ENCODE measurements around the gene ENO2.

Gene ENO2

DNA sequence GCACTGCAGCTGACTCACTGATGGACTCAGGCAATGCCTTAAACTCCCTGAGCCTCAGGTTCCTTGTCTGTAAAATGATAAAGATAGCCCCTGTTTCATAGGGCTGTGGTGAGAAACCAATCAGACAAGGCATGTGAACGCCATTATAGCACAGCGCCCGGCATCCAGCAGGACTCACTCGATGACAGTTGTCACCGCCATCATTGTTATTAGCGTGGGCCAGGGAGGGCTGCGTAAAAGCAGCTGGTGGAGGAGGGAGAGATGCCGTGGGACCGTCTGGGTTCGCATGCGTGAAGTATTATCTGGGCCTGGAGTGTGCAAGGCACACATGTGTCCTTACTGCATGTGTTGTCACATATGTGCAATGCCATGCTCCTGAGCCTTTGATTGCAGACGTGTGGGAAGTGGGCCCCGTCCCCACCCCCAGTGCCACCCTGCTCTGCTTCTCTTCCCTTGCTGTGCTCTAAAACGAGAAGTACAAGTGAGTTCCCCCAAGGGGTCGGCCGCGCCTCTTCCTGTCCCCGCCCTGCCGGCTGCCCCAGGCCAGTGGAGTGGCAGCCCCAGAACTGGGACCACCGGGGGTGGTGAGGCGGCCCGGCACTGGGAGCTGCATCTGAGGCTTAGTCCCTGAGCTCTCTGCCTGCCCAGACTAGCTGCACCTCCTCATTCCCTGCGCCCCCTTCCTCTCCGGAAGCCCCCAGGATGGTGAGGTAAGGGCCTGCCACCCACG, 36.6 kb downstream of the ENO2 start, which contains the start of gene PTPN6:
Gene PTPN6 (plus strand): TSS at position 546 of the 730 bp plus-strand sequence. CDS start 157 bp downstream, at position 703.
- DNase-seq: peak; percentile 76

GRCh38 chr12:6951551-6952120, 37.3 kb downstream of the ENO2 start:
- peak; percentile 49 for DNase-seq

DNA sequence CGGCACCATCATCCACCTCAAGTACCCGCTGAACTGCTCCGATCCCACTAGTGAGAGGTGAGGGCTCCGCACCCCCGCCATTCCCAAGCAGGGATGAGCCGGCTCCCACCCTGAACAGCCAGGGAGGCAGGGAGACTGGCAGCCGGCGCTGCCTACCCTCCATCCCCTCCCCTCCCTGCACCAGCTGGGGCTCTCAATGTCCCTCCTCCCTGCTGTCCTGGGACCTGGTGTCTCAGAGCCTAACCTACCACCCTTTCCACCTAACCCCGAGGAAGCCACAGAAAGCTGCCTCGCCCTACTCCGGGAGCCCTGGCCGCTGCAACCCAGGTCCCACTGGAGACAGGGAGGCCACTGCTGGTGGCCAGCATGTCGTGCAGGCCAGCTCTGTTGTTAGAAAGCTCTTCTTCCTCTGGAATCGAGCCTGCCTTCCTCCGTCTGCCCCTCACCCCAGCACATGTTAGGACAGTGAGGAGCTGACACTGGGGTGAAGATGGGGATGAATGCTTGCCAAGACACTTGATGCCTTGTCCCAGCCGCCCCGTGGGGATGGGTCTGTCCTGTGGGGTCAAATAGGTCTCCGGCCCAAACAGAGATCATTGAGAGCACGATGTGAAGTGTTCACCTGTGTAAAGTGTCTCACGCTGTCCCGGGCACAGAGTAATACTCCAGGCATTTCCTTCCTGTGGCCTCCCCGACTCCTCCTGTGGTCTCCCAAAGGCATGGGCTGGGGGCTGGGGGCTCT, 37.9 kb downstream of the ENO2 start:
- DNase-seq: peak; percentile 40

- no peak for DNase-seq
Observed at GRCh38 chr12:6952863-6953441, 38.6 kb downstream of the ENO2 start.

- DNase-seq: peak; percentile 70
Observed at GRCh38 chr12:6953442-6954315, 39.3 kb downstream of the ENO2 start.

DNA sequence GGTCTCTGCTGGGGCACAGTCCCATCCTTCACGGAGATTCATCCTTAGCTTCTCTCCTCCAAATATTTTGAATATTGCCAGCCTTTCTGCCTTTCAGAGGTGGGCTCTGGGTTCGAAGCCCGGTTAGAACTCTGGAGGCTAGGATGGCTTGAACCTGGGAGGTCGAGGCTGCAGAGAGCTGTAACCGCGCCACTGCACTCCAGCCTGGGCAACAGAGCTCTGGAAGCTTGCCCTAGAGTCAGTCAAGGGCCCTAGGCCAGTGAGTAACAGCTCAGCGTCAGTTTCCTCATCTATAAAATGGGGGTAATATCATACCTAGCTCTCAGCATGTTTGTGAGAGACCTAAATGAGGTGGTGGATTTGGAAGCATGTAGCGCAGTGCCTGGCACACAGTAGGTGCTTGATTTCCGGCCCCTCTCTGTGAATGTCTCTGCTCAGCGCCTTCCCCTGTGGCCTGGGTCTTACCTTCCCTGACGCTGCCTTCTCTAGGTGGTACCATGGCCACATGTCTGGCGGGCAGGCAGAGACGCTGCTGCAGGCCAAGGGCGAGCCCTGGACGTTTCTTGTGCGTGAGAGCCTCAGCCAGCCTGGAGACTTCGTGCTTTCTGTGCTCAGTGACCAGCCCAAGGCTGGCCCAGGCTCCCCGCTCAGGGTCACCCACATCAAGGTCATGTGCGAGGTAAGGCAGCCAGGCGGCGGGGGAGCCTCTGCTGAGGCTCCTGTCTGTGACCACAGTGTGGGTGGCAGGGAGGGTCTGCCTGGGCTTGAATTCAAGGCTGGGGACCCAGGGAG, 40.1 kb downstream of the ENO2 start:
- DNase-seq: no peak

DNA sequence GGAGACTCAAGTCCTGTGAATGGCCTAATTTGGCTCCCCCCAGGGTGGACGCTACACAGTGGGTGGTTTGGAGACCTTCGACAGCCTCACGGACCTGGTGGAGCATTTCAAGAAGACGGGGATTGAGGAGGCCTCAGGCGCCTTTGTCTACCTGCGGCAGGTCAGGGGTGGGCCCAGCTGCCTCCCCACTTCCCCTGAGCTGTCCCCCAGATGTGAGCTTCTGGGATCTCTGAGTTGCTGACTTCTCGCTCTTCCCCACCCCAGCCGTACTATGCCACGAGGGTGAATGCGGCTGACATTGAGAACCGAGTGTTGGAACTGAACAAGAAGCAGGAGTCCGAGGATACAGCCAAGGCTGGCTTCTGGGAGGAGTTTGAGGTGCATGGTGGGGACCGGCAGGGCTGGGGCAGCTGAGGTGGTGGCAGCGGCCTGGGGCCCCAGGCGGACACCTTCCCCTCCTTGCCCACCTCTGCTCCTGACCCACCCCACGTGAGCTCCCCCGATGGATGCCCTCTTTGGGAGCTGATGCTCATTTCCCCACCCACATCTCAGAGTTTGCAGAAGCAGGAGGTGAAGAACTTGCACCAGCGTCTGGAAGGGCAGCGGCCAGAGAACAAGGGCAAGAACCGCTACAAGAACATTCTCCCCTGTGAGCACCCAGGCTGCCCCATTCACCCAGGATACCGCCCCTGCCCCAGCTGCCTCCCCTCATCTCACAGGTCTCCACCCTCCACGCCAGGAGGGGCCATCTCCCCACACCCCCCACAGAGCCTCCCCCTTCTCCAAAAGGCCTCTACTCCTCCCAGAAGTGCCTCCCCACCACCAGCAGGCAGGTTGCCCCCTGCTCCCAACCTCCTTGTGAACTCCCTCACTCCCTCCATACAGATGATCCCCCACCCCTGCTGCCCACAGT, 41.0 kb downstream of the ENO2 start:
- DNase-seq: no peak

DNA sequence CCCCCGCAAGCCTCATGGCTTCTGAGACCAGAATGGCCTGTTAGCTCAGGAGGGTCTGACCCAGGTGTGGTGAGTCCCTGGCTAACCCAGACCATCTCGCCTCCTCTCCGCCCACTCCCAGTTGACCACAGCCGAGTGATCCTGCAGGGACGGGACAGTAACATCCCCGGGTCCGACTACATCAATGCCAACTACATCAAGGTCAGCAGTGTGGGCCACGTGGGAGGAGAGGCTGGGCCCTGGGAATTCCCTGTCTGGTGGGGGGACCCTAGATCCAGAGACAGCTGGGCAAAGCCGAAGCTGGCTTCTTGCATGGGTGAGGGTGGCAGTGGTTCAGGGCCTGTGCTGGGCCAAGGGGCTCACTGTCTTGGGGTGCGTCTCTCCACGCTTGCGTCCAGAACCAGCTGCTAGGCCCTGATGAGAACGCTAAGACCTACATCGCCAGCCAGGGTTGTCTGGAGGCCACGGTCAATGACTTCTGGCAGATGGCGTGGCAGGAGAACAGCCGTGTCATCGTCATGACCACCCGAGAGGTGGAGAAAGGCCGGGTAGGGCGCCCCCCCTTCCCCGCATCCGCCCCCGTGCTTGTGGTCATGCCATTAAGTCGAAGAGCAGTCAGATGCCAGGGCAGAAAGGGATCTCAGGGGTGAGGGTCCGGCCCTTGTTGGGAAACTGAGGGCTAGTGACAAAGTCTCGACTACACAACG, 41.8 kb downstream of the ENO2 start:
- no peak for DNase-seq

GRCh38 chr12:6957151-6957701, 42.8 kb downstream of the ENO2 start:
- DNase-seq: peak; percentile 39

- DNase-seq: no peak
Observed at GRCh38 chr12:6957741-6958608, 43.6 kb downstream of the ENO2 start.

DNA sequence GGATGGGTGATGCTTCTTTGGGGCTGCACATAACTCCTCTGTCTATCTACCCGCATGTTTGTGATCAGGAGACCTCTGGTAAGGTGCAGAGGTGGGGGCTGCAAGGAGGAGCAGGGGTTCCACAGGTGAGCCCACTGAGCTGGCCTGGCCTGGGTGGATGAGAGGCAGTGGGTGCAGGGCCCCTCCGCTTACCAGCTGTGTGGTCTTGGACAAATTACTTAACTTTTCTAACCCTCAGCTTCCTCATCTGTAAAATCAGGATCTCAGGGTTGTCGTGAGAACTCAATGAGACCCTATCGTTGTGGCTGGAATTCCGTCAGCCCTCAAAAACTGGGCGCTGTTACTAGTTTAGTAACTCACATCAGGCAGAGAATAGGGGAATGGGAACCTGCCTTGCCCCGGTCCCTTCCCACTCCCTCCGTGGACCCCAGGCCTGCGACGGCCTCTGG, 44.3 kb downstream of the ENO2 start:
- DNase-seq: peak; percentile 24

- peak; percentile 78 for DNase-seq
Observed at GRCh38 chr12:6959058-6959804, 44.9 kb downstream of the ENO2 start.

DNA sequence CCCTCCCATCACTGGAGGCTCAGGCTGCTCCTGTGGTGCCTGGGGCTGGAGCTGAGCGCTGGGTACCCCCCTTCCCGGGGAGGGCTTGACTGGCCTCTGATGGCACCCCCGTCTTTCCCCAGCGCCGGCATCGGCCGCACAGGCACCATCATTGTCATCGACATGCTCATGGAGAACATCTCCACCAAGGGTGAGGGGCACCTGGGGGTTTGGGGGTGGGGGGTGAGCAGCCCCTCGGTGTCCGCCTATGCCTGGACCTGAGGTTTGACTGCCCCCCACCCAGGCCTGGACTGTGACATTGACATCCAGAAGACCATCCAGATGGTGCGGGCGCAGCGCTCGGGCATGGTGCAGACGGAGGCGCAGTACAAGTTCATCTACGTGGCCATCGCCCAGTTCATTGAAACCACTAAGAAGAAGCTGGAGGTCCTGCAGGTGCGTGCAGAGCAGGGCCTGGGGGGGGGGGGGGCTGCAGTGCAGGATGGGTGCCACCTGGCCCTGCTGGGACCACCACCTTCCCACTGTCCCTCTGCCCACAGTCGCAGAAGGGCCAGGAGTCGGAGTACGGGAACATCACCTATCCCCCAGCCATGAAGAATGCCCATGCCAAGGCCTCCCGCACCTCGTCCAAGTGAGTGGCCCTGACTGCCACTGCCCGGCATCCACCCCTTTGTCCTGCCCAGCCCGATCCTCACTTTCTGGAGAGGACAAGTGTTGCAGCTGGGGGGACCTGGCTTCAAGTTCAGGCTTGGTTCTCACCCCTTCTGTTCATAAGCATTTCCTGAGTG, 45.6 kb downstream of the ENO2 start:
- DNase-seq: no peak

GRCh38 chr12:6960593-6961277, 46.4 kb downstream of the ENO2 start:
- peak; percentile 36 for DNase-seq

- peak; percentile 94 for DNase-seq
Observed at GRCh38 chr12:6961278-6961694, 46.9 kb downstream of the ENO2 start.

DNA sequence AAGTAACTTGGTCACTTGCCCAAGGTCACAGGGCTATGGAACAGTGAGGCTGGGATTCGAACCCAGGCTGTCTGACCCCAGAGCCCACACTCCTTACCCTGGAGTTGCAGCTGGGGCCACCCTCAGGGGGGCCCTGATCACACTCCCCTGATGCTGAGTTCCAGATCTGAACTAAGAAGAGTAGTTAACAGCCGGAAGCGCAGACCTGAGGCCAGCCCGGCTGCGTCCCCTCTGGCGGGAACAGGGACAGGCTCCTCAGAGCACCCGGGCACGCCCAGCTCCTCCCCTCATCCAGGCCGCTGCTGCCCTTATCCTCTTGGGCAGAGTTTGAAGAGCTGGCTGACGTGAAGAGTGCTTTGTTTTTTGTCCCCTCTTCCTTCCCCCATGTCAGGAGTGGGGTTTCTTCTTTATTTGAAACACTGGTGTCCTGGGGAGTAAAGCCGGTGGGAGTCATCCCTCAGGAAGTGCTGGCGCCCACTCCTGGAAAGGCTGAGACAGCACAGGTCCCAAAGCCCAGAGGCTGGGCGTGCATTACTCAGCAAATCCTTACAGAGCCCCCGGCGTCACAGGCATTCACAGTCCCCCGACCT, 47.4 kb downstream of the ENO2 start:
- peak; percentile 60 for DNase-seq
